Measurements from ENCODE around the gene BFAR. TPM values are rescaled to one million over a fixed set of nuclear protein-coding genes. Genes with fewer than 3 reads are reported as not detected.

The BFAR gene
- total and polyA plus RNA-seq, 2 of the 8 experiments (the other 6 are each of a cell fraction or from before 2014, with no cell fraction given): 56.9 to 78.2 TPM

DNA sequence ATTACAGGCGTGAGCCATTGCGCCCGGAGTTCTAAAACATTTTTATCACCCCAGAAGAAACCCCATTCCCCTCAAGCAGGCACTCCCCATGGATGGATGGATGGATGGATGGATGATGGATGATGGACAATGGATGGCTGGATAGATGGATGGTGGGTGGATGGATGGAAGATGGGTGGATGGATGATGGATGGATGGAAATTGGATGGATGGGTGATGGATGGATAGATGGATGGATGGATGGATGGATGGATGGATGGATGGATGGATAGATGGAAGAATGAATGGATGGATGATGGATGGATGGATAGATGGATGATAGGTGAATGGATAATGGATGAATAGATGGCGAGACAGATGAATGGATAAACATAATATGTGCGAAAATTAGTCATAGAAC is 44.9 kb downstream of the BFAR start:
- H3K4me2 ChIP-seq (ENCODE audit: insufficient read depth in 1 of 2, low read depth in 2 of 2, low read length in 2 of 2): no peak overlapping the region
- H3K4me3 ChIP-seq (ENCODE audit: extremely low read depth in 1 of 4, insufficient read depth in 2 of 4, low read depth in 3 of 4, low read length in 4 of 4): no peak overlapping the region
- H3K9me3 ChIP-seq (ENCODE audit: insufficient read depth in 2 of 2, low read depth in 1 of 2, low read length in 1 of 2): no peaks in the 10 kb centered on the region
- H3K23me2 ChIP-seq (ENCODE audit: low read depth, low read length): peaks cover 4% of the 10 kb centered on the region; the same call in 1 of the 2 replicates
- no peaks in the 10 kb centered on the region for H4K20me1 ChIP-seq (replicated peaks in 1 of 2; ENCODE audit: control insufficient read depth in 1 of 2, insufficient read depth in 2 of 2, low read length in 2 of 2)
- H3K18ac ChIP-seq (ENCODE audit: extremely low read depth, low read length): no peak overlapping the region
- no peaks in the 10 kb centered on the region for H3K36me3 ChIP-seq (ENCODE audit: control insufficient read depth in 2 of 4, insufficient read depth in 4 of 4, low read length in 3 of 4)
- ChIA-PET CTCF (ENCODE audit: partially characterized antibody) (interaction anchor here (1.2 kb wide), 1 partner anchor 10 kb away, joined by 3 read pairs; no protein-coding TSS in a partner anchor), POLR2A (ENCODE audit: partially characterized antibody) (no interaction called here)
- H4K91ac ChIP-seq (replicated peaks; ENCODE audit: insufficient read length, low read length): no peak overlapping the region
- H3K14ac ChIP-seq (ENCODE audit: insufficient read length): no peak overlapping the region
- H3K79me1 ChIP-seq (ENCODE audit: low read depth, low read length): no peaks in the 10 kb centered on the region
- FAIRE-seq: no peak
- no peaks in the 10 kb centered on the region for H3K4me1 ChIP-seq (replicated peaks in 1 of 4; ENCODE audit: control insufficient read depth in 3 of 4, insufficient read depth in 4 of 4, low read length in 3 of 4)
- H3K56ac ChIP-seq (replicated peaks; ENCODE audit: insufficient read length, low read depth, low read length): peak overlapping the region; percentile 59
- no peak overlapping the region for H2AFZ ChIP-seq (ENCODE audit: low read length)
- H2AK5ac ChIP-seq (ENCODE audit: low read depth, low read length): no peak overlapping the region
- H4K5ac ChIP-seq (ENCODE audit: insufficient read length, low read depth, low read length): no peak overlapping the region
- 79 to 100% methylated on average over 1 to 5 of the region's 5 CpGs for WGBS, 2 experiments (ENCODE audit: extremely low coverage in 1 of 2, insufficient coverage in 1 of 2, insufficient read length in 1 of 2, insufficient replicate concordance in 2 of 2, low coverage in 1 of 2, low lambda C conversion rate in 2 of 2, missing lambda C conversion rate in 1 of 2)
- H3K27ac ChIP-seq (ENCODE audit: low read depth, low read length): no peak overlapping the region
- no peak overlapping the region for H4K8ac ChIP-seq (ENCODE audit: extremely low read depth, insufficient read depth, low read length)
- TF ChIP-seq CBX5 (IDR thresholded peaks at IDR 0.05; ENCODE audit: low read depth, low read length) (no peak), HDAC2 (IDR thresholded peaks at IDR 0.05; ENCODE audit: borderline replicate concordance in 1 of 2, low read depth in 2 of 2, low read length in 2 of 2) (no peak), CBX8 (IDR thresholded peaks at IDR 0.05; ENCODE audit: borderline replicate concordance, low read depth, low read length) (no peak), BCL11A (IDR thresholded peaks at IDR 0.05; ENCODE audit: low read depth in 2 of 2, low read length in 2 of 2) (no peak), SP4 (IDR thresholded peaks at IDR 0.05; ENCODE audit: low read length) (no peak), NANOG (IDR thresholded peaks at IDR 0.05; ENCODE audit: insufficient read depth, low read depth, low read length, poor library complexity, severe bottlenecking) (no peak), CREB1 (IDR thresholded peaks at IDR 0.05) (no peak), EZH2 (IDR thresholded peaks at IDR 0.05; ENCODE audit: low read depth, low read length, severe bottlenecking) (no peak), CTBP2 (IDR thresholded peaks at IDR 0.05; ENCODE audit: borderline replicate concordance, insufficient read depth, insufficient read length, low read length) (no peak), BRCA1 (IDR thresholded peaks at IDR 0.05; ENCODE audit: low read depth, low read length) (no peak), TEAD4 (IDR thresholded peaks at IDR 0.05; ENCODE audit: low read depth, low read length) (no peak), ZNF274 (IDR thresholded peaks at IDR 0.05; ENCODE audit: borderline replicate concordance, extremely low read depth, low read length) (no peak), BACH1 (IDR thresholded peaks at IDR 0.05; ENCODE audit: low read length) (no peak), TCF12 (IDR thresholded peaks at IDR 0.05; ENCODE audit: low read depth, low read length) (no peak), CEBPB (IDR thresholded peaks at IDR 0.05; ENCODE audit: low read depth, low read length) (no peak)
- H2BK20ac ChIP-seq (ENCODE audit: low read length): no peak overlapping the region
- H2BK120ac ChIP-seq (replicated peaks; ENCODE audit: low read depth, low read length): no peak overlapping the region
- H3K79me2 ChIP-seq (ENCODE audit: control insufficient read depth in 1 of 2, insufficient read depth in 2 of 2, low read length in 2 of 2): no peaks in the 10 kb centered on the region
- no peak overlapping the region for H3K23ac ChIP-seq (ENCODE audit: insufficient read length)
- H3K4ac ChIP-seq (replicated peaks; ENCODE audit: insufficient read length, low read depth, low read length): no peak overlapping the region
- no peaks in the 10 kb centered on the region for H3K27me3 ChIP-seq (replicated peaks in 1 of 4; ENCODE audit: control insufficient read depth in 3 of 4, extremely low read depth in 1 of 4, insufficient read depth in 3 of 4, low read length in 3 of 4)
- no peak overlapping the region for H2BK5ac ChIP-seq (ENCODE audit: low read depth, low read length)
- H2BK15ac ChIP-seq (ENCODE audit: low read length): no peak overlapping the region
- H3K9ac ChIP-seq (replicated peaks in 1 of 4; ENCODE audit: extremely low read depth in 1 of 4, low read depth in 3 of 4, low read length in 3 of 4): no peak overlapping the region
- no peak overlapping the region for H2BK12ac ChIP-seq (ENCODE audit: low read depth, low read length)
- no peak for DNase-seq (ENCODE audit: low read depth in 1 of 2, low spot score in 2 of 2)
